Measurements from ENCODE around the gene MAPK1IP1L.

GRCh38 chr14:55043528-55043927 lies 7.9 kb upstream of the MAPK1IP1L start:
- no peak for TF ChIP-seq CTCF (IDR thresholded peaks at IDR 0.05 in 4 of 5, conservative IDR thresholded peaks at IDR 0.05 in 1 of 5)
- TF ChIP-seq POLR2A (IDR thresholded peaks at IDR 0.05), result no peak

Measured in gastrocnemius medialis (tissue), 4 donors.